ENCODE results near the gene TMEM238L. TPM values are rescaled to one million over a fixed set of nuclear protein-coding genes. Genes with fewer than 3 reads are reported as not detected.

TMEM238L gene
- total RNA-seq, 2 donors from 2014 or later = not detected

- no peak for DNase-seq (ENCODE audit: low spot score in 2 of 2)
- Mint-ChIP-seq H3K27ac (no peak overlapping the region), H3K36me3 (no peaks in the 10 kb centered on the region), H3K9me3 (no peaks in the 10 kb centered on the region)
- no peak for ATAC-seq
These were observed 14.1 kb downstream of the TMEM238L start for GRCh38 chr17:10789694-10790271.

- peaks cover 7 to 8% of the 10 kb centered on the region in 2 donors for H3K36me3 Mint-ChIP-seq
- peaks cover 0 to 4% of the 10 kb centered on the region in 2 donors for H3K9me3 Mint-ChIP-seq
- H3K27ac Mint-ChIP-seq = no peak overlapping the region
- no peak for ATAC-seq
- no peak for DNase-seq (ENCODE audit: low spot score in 2 of 2)
These were observed 16.4 kb downstream of the TMEM238L start for GRCh38 chr17:10787306-10788045.

GRCh38 chr17:10785295-10785694 lies 18.6 kb downstream of the TMEM238L start:
- ATAC-seq (no peak), DNase-seq (ENCODE audit: low spot score in 2 of 2) (no peak)
- Mint-ChIP-seq H3K36me3 (peaks cover 7 to 8% of the 10 kb centered on the region in 2 donors), H3K27ac (no peak overlapping the region), H3K9me3 (peaks cover 0 to 4% of the 10 kb centered on the region in 2 donors)

- ATAC-seq = no peak
- H3K9me3 Mint-ChIP-seq = peaks cover 0 to 4% of the 10 kb centered on the region in 2 donors
- peaks cover 14 to 16% of the 10 kb centered on the region in 2 donors for H3K36me3 Mint-ChIP-seq
- H3K27ac Mint-ChIP-seq = no peak overlapping the region
- DNase-seq (ENCODE audit: low spot score in 2 of 2) = no peak
These were observed 24.3 kb downstream of the TMEM238L start for GRCh38 chr17:10779609-10780008.

GRCh38 chr17:10777890-10778289 lies 26.0 kb downstream of the TMEM238L start:
- no peak for DNase-seq (ENCODE audit: low spot score in 2 of 2)
- no peak for ATAC-seq
- no peaks in the 10 kb centered on the region for H3K9me3 Mint-ChIP-seq
- H3K36me3 Mint-ChIP-seq = peaks cover 6 to 9% of the 10 kb centered on the region in 2 donors
- H3K27ac Mint-ChIP-seq = no peak overlapping the region

GRCh38 chr17:10777131-10777807 lies 26.6 kb downstream of the TMEM238L start:
- ATAC-seq (no peak), DNase-seq (ENCODE audit: low spot score in 2 of 2) (no peak)
- Mint-ChIP-seq H3K36me3 (peaks cover 8 to 9% of the 10 kb centered on the region in 2 donors), H3K9me3 (no peaks in the 10 kb centered on the region), H3K27ac (no peak overlapping the region)

- Mint-ChIP-seq H3K36me3 (peaks cover 9 to 17% of the 10 kb centered on the region in 2 donors), H3K9me3 (peaks cover 4% of the 10 kb centered on the region in 2 donors), H3K27ac (no peak overlapping the region)
- no peak for ATAC-seq
- DNase-seq (ENCODE audit: low spot score in 2 of 2) = no peak
These were observed 27.5 kb downstream of the TMEM238L start for GRCh38 chr17:10776381-10776780.

- no peak for ATAC-seq
- H3K9me3 Mint-ChIP-seq = peaks cover 5% of the 10 kb centered on the region in 2 donors
- DNase-seq (ENCODE audit: low spot score in 2 of 2) = no peak
- peaks cover 9 to 22% of the 10 kb centered on the region in 2 donors for H3K36me3 Mint-ChIP-seq
- H3K27ac Mint-ChIP-seq = no peak overlapping the region
These were observed 28.1 kb downstream of the TMEM238L start for GRCh38 chr17:10775740-10776356.

- H3K27ac Mint-ChIP-seq = no peak overlapping the region
- ATAC-seq (no peak), DNase-seq (ENCODE audit: low spot score in 2 of 2) (no peak)
- peaks cover 5% of the 10 kb centered on the region in 2 donors for H3K9me3 Mint-ChIP-seq
- H3K36me3 Mint-ChIP-seq = peaks cover 9 to 22% of the 10 kb centered on the region in 2 donors
These were observed 28.8 kb downstream of the TMEM238L start for GRCh38 chr17:10775058-10775457.

GRCh38 chr17:10773391-10773790 lies 30.5 kb downstream of the TMEM238L start:
- Mint-ChIP-seq H3K36me3 (peaks cover 9 to 26% of the 10 kb centered on the region in 2 donors), H3K27ac (no peak overlapping the region), H3K9me3 (peaks cover 5% of the 10 kb centered on the region in 2 donors)
- ATAC-seq (no peak), DNase-seq (ENCODE audit: low spot score in 2 of 2) (no peak)

GRCh38 chr17:10772425-10773380 lies 31.2 kb downstream of the TMEM238L start:
- Mint-ChIP-seq H3K36me3 (peaks cover 9 to 26% of the 10 kb centered on the region in 2 donors), H3K9me3 (peaks cover 5% of the 10 kb centered on the region in 2 donors), H3K27ac (no peak overlapping the region)
- DNase-seq (ENCODE audit: low spot score in 2 of 2) (peak in 1 of 2 donors; percentile 70), ATAC-seq (peak in 1 of 2 donors; percentile 26)

GRCh38 chr17:10771148-10771547 lies 32.8 kb downstream of the TMEM238L start:
- DNase-seq (ENCODE audit: low spot score in 2 of 2) (no peak), ATAC-seq (no peak)
- H3K9me3 Mint-ChIP-seq = peaks cover 5% of the 10 kb centered on the region in 2 donors
- H3K27ac Mint-ChIP-seq = no peak overlapping the region
- peaks cover 9 to 26% of the 10 kb centered on the region in 2 donors for H3K36me3 Mint-ChIP-seq

- peaks cover 5% of the 10 kb centered on the region in 2 donors for H3K9me3 Mint-ChIP-seq
- DNase-seq (ENCODE audit: low spot score in 2 of 2) (no peak), ATAC-seq (no peak)
- no peak overlapping the region for H3K27ac Mint-ChIP-seq
- peaks cover 0 to 19% of the 10 kb centered on the region in 2 donors for H3K36me3 Mint-ChIP-seq
These were observed 34.1 kb downstream of the TMEM238L start for GRCh38 chr17:10769840-10770239.

- H3K9me3 Mint-ChIP-seq = peaks cover 5% of the 10 kb centered on the region in 2 donors
- no peak for ATAC-seq
- H3K27ac Mint-ChIP-seq = no peak overlapping the region
- H3K36me3 Mint-ChIP-seq = peaks cover 0 to 19% of the 10 kb centered on the region in 2 donors
- no peak for DNase-seq (ENCODE audit: low spot score in 2 of 2)
These were observed 35.1 kb downstream of the TMEM238L start for GRCh38 chr17:10768750-10769251.

GRCh38 chr17:10767232-10767631 lies 36.7 kb downstream of the TMEM238L start:
- Mint-ChIP-seq H3K9me3 (peaks cover 5% of the 10 kb centered on the region in 2 donors), H3K36me3 (peaks cover 0 to 17% of the 10 kb centered on the region in 2 donors), H3K27ac (no peak overlapping the region)
- DNase-seq (ENCODE audit: low spot score in 2 of 2) (no peak), ATAC-seq (no peak)

GRCh38 chr17:10762037-10762436 lies 41.9 kb downstream of the TMEM238L start:
- ATAC-seq = no peak
- H3K27ac Mint-ChIP-seq = no peak overlapping the region
- H3K36me3 Mint-ChIP-seq = no peaks in the 10 kb centered on the region

More at GRCh38 chr17:10762037-10762436, 41.9 kb downstream of the TMEM238L start:
- DNase-seq (ENCODE audit: low spot score in 2 of 2) = no peak
- H3K9me3 Mint-ChIP-seq = no peaks in the 10 kb centered on the region

Data from activated naive CD4-positive, alpha-beta T cell treated with anti-CD3 and anti-CD28 coated beads, Interleukin-2, amount 50 U/mL, for 72 hours (primary cell).